Stimulated activated CD4-positive, alpha-beta T cell treated with anti-CD3 and anti-CD28 coated beads, Interleukin-15, amount 100 ng/mL, for 48 hours (primary cell): ENCODE results near the gene KITLG.
"Not testable (repeated sequence)": the region's sequence is repeated elsewhere in the genome, so short reads cannot be mapped to it uniquely, and the experiment has no call there.

Experiments
- DNase-seq, 2 donors: peaks; one replicate each; pipeline ENCODE4 v3.0.0-alpha.2; 2020; ENCODE audit warnings: low read depth in 2 of 2

Gene KITLG

DNA sequence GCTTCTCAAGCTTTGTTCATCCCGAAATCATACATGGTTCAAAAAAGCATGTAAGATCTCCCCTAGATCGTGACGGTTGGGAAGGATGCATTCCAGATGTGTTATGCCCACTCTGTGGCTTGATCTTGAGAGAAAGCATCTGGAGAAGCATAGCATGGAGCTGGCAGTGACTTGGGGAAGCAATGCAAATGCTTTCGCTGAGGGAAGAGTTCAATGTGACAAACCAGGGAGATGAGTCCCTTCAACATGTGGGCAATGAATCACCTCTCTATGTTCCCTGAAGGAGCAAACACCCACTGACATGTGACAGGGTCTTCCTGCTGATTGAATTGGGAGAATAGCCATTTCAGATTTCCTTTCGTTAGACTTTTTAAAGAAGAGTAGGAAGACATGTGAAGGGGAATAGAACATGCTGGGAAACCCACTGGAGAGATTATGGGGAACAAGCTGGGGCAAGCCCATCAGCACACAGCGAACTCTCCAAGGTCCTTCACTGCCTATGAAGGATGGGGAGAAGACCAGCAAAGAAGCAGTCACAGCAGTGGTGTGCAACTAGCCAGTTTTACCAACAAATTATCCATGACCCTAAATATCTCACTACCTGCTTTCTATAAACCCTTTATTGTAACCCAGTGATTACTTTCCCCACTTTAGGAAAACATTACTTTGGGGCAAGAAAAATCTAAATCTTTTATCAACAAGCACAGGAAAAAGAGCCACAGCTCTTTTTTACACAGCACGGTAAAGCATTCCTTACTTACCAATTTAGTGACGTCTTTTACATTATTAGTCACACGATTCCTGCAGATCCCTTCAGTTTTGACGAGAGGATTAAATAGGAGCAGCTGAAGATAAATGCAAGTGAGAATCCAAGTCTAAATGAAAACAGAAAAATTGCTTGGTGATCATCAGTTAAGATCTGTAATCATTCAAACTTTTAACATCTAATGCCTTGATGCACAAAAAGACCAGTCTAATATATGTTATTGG lies 35.0 kb downstream of the KITLG start:
- DNase-seq, result no peak

DNA sequence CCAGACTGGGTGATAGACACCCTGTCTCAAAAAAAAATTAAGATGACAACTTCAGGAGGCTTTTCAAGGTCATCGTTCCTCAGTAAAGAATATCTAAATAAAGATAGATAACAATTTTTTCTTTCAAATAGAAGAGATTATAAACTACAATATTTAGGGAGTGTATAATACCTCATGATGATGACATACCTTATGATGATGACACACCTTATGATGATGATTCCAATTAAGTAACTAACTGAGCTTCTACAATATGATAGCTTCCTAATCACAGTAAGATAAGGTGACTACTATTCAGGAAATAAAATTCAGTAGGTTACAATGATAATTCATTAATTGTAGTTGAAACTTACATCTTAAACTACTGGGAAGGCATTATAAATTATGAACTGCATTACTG lies 40.4 kb downstream of the KITLG start:
- no peak for DNase-seq

DNA sequence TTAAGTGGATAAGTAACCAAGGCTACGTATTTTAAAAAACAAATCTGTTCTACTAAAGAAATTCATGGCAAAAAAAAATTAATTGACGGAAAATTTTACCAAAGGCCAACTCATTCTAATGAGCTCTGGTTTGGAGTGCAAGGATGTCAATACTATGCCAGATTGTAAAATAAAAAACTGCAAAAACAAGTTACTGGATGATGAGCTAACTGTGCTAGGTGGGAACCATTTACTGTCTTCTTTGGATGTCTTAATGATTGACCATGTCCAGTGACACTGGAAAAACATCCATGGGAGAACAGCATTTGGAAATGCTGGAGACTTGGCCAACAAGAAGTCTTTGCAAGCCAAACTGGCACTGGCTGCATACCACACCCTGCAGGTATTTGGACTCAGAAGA lies 41.6 kb downstream of the KITLG start:
- no peak for DNase-seq

DNA sequence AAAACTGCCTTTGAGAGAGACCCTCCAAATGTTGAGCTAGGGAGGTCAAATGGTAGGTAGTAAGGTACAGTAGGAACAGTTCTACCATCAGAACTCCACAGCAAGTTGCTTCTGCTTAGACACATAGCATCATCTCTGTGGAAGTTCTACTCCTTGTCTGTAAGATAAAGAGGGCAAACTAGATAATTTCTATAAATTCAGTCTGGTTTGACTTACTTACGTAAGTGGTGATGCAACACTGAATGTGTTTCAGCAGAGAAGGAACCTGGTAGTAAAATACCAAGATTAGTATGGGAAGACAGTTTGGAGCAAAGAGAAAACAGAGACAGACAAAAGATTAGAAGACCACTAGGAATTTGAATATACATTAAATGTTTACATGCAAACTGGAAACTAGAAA lies 42.0 kb downstream of the KITLG start:
- DNase-seq, result no peak

DNA sequence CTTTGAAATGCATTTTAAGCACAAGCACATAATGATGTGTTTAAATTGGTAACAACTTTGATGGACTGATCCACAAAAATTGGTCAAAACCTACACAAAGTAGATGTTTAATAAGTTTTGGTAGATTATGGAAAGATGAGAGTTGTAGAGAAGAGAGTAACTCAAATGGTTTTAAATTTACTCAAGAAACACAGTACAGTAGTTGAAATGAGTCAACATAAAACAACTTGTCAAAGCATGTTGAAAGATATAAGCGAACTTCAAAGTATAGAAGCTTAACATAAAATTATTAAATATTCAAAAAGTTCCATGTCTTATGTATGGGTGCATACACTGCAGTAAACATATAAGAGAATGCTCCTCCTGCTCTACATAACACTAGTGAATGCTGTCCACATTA lies 49.4 kb downstream of the KITLG start:
- DNase-seq, result no peak

DNA sequence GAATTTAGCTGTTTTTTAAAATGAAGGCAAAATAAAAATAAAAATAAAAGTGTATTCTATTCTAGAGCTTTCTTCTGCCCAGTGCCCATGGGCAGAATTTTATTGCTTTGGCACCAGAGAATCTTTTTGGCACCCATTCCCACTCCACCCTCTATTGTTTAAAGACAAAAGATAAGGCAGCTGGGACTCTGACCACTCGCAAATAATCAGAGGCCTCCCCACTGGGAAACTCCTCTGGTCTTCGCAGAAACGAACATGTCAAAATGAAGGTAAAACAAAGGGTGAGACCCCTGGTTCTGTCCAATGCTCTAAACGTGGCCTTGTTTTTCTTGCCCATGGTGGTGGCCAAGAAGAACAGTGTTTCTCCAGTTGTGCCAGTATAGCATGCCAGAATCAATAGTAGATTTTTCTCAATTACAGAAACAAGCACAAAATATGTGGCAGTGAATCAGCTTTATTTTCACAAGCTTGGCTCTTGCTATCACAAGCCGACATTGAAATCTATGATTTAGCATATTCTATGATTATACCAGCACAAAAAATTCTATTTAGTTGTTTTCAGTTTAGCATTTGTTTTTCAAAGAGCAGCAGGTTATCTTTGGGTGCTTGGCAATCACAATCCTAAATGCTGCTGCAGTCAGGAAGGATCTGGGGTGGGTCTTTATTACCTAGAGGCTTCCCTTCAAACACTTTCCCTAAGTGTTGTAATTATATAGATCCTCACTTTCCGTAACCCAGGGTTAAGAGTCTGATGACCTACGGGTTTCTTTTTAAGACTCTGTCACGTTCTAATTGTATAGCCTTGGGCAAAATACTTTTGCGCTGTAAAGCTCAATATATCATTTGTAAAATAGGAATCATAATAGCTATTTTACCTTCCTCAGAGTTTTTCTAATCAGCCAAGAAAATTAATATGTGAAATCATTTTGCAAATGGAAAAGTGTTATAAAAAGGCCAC lies 50.5 kb downstream of the KITLG start:
- no peak for DNase-seq

DNA sequence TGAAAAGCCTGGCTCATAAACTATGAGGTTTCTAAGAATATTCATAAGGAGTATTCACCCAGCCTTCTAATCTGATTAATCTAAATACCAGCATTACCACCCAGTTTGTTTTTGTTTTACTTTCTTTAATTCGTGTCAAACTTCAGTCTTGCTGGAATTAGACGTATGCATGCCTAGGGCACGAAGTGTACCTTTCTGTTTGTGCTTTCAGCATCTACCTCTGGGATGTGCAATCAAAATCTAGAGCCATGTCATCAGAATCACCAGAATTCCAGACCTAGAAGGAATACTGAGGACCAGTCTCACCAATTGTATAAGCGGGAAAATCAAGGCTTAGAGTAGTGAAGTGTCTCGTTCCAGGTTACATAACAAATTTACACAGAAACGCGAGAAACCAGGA lies 57.3 kb downstream of the KITLG start:
- no peak for DNase-seq

DNA sequence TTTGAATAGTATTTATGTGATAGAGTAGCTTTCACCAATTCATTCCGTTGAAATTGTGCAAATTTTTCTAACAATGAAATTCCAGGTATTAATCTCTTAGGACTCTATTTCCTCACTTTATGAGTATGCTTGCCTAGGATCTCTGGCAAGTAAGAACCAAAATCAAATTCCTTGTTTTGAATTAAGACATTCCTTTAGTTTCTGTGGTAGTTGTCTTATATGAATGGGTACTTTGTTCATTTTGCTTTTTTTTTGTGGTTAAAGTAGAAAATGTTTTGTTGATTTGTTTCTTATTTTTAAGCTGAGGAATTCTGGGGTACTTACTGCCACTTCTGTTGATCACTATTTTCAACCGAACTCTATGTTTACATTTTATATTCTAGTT lies 59.8 kb downstream of the KITLG start:
- no peak for DNase-seq

DNA sequence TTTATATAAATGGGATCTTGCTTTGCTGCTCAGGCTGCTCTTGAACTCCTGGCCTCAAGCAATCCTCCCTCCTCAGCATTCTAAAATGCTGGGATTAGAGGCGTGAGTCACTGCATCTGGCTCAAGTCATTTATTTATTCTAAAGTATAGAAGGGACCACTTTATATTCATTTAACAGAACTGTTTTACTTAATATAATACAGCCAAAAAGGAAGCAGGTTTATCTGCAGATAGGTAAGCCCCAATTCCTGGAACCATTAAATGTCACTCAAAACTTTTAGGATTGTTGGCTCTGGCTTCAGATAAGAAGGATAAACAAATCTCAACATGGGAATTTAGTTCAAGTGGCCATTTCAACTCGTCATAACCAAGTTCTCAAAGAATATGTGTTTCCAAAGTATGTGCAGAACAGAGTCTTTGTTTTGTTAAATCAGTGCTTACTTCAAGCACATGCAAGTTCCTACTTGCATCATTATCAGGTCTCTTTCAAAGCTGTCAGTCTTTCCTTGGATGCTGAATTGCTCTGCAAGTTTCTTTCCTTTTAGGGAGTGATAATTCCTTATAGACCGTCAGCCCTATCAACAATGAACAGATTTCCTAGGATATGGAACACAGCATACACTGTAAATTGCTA lies 60.4 kb downstream of the KITLG start:
- DNase-seq, result no peak

DNA sequence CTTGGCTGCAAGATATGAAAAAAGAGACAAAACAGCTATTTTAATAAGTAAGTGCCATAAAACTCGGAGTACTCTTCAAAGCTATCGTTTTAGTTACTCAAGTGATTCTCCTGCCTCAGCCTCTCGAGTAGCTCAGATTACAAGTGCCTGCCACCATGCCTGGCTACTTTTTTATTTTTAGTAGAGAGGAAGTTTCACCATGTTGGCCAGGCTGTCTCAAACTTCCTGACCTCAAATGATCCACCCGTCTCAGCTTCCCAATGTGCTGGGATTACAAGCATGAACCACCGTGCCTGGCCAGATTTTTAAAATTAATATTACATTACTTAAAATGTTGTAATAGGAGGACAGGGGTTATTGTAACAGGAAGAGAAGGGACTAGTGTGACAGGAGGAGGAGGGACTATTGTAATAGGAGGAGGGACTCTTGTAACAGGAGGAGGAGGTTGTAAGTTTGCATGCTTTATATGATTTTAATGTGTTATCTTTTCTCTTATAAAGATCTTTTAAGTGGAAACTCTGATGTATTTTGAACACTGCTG lies 61.3 kb downstream of the KITLG start:
- DNase-seq, result no peak

DNA sequence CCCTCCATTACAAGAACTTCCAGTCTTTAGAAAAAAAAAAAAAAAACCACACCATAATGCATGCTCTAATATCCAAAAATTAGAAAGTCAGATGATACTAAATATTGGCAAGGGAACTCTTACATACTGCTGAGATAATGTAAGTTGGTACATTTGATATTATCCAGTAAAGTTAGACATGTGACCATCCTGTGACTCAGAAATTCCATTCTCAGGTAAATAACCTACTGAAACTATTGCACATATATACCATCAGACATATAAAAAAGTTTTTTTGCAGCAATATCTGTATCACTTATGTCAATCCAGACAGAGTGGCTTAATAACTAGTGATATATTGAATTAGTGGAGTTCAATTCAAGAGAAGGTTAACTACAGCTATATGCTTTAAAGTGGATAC lies 63.5 kb downstream of the KITLG start:
- no peak for DNase-seq

DNA sequence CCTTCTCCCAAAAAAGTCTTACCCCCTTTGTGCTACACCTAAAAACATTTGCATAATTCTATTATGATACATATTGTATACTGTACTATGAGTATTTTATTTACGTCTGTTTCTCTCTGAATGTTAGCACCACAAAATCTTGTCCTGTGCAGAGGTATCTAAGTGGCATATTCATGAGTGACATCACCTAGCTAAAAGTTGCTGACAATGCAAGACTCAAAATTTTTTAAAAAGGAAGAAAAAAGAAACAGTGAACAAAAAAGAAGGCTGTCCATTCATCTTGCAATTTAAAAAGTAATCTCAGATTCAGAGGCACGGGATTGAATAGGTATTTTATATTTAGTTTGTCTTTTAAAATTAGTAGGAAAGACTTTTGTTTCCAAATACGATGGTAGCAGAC lies 69.4 kb downstream of the KITLG start:
- DNase-seq, result no peak

DNA sequence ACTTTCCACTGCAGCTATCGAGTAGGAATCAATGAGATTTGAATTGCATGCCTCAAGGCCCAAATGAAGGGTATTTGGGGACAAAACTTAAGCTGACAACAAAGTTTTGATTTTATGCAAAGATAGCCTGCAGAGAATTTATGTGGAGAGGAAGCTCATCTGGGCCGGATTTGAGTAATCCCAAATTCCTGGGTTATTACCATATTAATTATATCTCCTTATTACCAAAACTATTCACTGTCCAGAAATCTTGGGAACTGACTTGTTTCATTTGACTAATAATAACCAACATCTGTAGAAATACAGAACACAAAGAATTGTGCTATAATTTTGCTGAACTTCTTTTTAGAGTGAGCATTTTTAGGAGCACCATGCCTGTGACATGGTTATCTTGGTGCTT lies 70.4 kb downstream of the KITLG start:
- no peak for DNase-seq

DNA sequence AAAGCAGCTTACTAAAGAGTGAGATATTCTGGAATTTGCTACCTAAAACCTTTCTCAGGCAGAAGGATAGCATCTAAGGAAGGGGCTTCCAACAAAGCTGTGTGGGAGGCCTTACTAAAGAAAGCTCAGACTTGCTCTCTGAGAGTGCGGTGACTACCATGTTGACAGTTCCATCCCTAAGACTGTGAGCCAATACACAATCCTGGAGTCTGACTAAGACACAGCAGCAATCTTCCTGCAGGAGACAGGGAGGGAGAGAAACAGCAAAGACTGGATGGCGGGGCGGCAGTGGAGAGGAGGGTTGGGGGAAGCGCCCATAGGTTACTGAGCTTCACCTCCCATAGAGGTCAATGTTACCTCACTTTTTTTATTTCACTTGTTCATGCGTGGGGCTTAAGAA lies 70.9 kb downstream of the KITLG start:
- no peak for DNase-seq

DNA sequence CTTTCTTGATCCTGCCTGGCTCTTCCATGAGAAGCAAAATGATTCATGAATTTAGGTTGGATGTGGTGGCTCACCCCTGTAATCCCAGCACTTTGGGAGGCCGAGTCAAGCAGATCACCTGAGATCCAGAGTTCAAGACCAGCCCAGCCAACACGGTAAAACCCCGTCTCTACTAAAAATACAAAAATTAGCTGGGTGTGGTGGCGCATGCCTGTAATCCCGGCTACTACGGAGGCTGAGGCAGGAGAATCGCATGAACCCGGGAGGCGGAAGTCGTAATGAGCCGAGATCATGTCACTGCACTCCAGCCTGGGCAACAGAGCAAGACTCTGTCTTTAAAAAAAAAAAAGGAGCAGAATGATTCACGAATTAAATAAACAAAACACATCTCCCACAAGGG lies 72.4 kb downstream of the KITLG start:
- DNase-seq, result not testable (repeated sequence)

DNA sequence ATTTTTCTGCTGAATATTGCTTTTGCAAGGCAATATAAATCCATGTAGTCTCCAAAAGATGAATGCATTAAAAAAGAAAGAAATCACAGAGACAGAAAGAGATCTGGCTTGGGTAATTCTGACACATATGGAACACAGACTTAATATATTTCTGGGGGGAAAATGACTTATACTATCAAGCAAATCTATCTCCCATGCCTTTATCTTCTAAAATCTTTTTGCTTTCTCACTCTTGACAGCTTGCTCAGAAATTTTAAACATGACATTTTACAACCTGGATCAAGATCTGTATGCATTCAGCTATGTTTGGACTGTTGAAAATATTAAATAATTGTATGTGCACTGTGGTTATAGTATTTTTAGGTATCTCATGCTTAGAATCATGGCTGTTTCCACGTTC lies 73.0 kb downstream of the KITLG start:
- no peak for DNase-seq

DNA sequence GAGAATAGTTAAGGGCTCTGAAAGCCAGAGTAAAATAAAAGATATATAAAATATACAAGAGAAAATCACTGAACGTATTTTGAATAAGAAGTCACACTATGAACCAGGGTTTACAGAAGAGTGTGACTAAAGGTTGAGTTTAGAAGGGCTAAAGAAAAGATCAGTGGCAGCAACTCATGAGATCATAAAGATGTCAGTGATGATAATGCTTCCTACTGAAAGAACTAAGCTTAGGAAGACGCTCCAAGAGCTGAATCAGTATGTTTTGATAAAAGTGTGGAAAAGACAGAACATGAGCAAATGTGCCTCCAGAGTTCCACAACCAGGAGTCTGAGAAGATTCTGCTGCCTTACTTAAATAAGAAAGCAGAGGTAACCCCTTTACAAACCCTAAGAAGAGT lies 74.6 kb downstream of the KITLG start:
- no peak for DNase-seq

DNA sequence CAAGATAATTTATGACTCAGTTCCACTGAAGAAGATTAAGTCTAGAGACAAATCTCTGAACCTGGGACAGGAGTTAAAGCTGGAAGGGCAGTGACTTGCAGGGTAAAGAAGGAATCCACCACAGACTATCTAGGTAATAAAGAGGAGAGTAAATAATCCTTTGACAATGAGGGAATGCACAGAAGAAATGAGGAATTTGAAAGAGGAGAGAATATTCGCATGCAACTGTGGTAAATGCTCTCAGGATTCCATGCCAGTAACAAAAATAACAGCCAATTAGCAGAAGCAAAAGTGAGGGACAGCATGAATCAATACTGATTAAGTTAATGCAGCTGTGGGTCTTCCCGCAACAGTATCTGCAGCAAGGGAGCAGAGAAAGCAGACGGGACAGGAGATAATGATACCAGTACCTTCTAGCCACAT lies 77.0 kb downstream of the KITLG start:
- DNase-seq, result no peak

DNA sequence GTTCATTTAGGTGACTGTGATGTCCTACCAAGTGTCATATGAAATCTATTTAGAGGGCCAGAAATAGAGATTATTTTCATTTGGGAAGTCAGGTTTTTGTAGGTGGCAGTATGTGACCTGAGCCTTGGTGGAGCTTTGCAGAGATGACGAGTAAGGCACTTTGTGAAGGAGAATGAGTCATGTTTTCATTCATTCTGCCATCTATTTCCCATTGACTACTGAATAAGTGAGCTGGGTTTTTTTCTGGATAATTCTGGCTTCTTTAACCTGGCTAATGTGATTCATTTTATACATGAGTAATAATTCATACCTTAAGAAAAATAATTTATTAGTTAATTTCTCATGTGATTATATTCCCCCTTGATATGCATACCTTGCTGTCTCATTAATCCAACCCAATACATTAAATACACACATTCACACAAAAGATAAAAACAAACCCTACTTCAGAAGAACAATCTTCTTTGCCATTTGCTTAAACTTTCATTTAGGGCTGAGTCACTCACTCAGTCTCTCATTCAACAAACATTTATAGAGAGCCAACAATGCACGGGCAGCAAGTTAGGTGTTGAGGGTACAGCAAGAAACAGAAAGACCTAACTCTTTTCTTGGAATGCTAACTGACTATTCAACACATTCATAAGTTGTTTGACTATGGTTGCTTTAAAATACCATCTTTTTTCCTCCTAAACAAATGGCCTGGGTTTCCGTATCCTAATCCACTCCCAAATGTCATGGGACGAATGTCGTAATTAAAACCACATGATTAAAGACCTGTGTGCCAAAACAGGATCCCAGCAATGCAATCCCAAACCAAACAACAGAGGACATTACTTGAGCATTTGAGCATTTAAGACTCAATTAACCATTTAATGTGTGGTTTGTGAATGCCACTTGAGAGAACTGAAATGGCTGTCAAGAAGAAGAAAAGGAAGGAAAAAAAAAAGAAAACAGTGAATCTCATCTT lies 78.0 kb downstream of the KITLG start:
- DNase-seq, result no peak

DNA sequence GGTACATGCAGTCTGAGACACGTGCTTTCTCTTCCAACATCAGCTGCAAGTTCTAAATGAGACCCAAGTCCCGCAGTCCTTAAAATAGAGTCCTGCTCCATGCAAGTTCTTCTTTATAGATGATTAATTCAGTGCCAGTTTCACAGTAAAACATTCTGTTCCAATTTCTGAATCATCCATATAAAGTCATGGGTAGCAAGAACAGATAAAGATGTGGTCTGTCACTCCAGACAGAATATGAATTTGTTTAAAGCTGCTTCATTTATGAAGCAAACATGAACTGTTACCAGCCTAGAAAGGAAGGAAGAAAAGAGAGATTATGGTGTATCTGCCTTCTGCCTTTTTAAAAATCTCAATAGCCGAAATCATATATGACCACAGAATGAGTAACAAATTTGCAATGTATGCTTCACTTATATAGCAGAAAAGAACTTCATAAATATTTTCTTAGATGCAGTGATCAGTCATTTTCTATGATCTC lies 83.3 kb downstream of the KITLG start:
- no peak for DNase-seq

DNA sequence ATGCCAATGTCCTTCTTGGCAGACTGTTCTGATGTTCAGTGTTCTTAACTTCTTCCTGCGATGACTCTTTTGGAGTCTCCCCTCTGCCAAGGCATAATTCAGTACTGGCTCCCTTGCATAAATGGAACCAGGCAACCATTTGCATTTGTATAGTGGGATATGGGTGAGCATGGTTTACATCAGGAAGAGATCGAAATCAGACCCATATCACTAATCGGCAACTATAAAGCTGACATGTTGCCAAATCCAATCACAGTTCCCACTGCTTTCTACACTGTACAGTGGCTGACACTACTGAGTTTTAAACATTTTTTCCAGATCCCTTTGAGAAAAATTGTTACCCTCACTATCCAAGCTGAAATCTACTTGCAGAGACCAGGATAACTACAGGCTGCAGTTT lies 83.8 kb downstream of the KITLG start:
- DNase-seq, result no peak
